Thymus (tissue), 11 donors: ENCODE data around the gene TBC1D1. TPM values are rescaled to one million over a fixed set of nuclear protein-coding genes. Genes with fewer than 3 reads are reported as not detected.

ENCODE experiments used
- DNase-seq, 9 donors: peaks; one replicate each; pipeline ENCODE4 v3.0.0-alpha.2; 2013; ENCODE audit warnings: low spot score in 9 of 9, low read depth in 6 of 9, missing footprints in 1 of 9
- H3K27ac ChIP-seq, 2 donors: one replicate each; pipeline ENCODE4 v1.5.1; 2013; ENCODE audit warnings: control low read depth in 1 of 2, low read depth in 1 of 2, low read length in 1 of 2, mild to moderate bottlenecking in 1 of 2, moderate library complexity in 1 of 2
- H3K27me3 ChIP-seq, 2 donors: one replicate each; pipeline ENCODE4 v1.5.1; 2013; ENCODE audit warnings: low read length in 1 of 2; ENCODE audit not compliant: control insufficient read depth in 2 of 2, insufficient read depth in 1 of 2
- H3K36me3 ChIP-seq, 2 donors: one replicate each; pipeline ENCODE4 v1.5.1; 2013; ENCODE audit warnings: low read length in 1 of 2, mild to moderate bottlenecking in 1 of 2, moderate library complexity in 1 of 2; ENCODE audit not compliant: control insufficient read depth in 2 of 2, insufficient read depth in 2 of 2
- H3K4me1 ChIP-seq, 2 donors: one replicate each; pipeline ENCODE4 v1.5.1; 2013; ENCODE audit warnings: low read length in 2 of 2; ENCODE audit not compliant: control insufficient read depth in 2 of 2, insufficient read depth in 2 of 2
- H3K4me3 ChIP-seq, 2 donors: one replicate each; pipeline ENCODE4 v1.5.1; 2013; ENCODE audit warnings: low read length in 2 of 2, control low read depth in 1 of 2, mild to moderate bottlenecking in 1 of 2
- H3K9me3 ChIP-seq, 2 donors: one replicate each; pipeline ENCODE4 v1.5.1; 2013; ENCODE audit warnings: low read length in 1 of 2, mild to moderate bottlenecking in 1 of 2; ENCODE audit not compliant: control insufficient read depth in 2 of 2, insufficient read depth in 1 of 2
- whole genome bisulfite sequencing: extraction: QIAGEN DNeasy Blood & Tissue Kit; methylation state at CpG from one replicate; pipeline ENCODE4 v1.1.7; 2013; 5-methylcytosine and 5-hydroxymethylcytosine counted together
- polyA plus RNA-seq: library from polyadenylated mRNA; stranded (reverse); fragments of 200-250 nt; gene quantifications from one replicate; pipeline ENCODE4 v1.2.3, GENCODE V29; 2013
- total RNA-seq: library from RNA; stranded (reverse); fragments of 120-200 nt; gene quantifications from one replicate; pipeline ENCODE4 v1.2.4, GENCODE V29; 2013
- donor health status: healthy.

TBC1D1 gene
- total and polyA plus RNA-seq, 2 donors, result 49.9 to 65.7 TPM

GRCh38 chr4:38105475-38106220 is 214.8 kb downstream of the TBC1D1 start:
- DNase-seq, result no peak
- Histone ChIP-seq H3K4me1 (no peaks in the 10 kb centered on the region), H3K9me3 (no peaks in the 10 kb centered on the region), H3K27me3 (no peaks in the 10 kb centered on the region), H3K27ac (peak overlapping the region in 1 of 2 donors; percentile 8), H3K4me3 (no peak overlapping the region), H3K36me3 (peaks cover 36 to 78% of the 10 kb centered on the region in 2 donors)
- WGBS, result 97% methylated on average over 7 of the region's 7 CpGs

GRCh38 chr4:38106311-38106710 is 215.4 kb downstream of the TBC1D1 start:
- no peak for DNase-seq
- H3K4me3 ChIP-seq, result no peak overlapping the region
- no peaks in the 10 kb centered on the region for H3K27me3 ChIP-seq
- WGBS, result 93% methylated on average over 4 of the region's 4 CpGs
- H3K4me1 ChIP-seq, result no peaks in the 10 kb centered on the region
- no peaks in the 10 kb centered on the region for H3K9me3 ChIP-seq
- H3K27ac ChIP-seq, result no peak overlapping the region
- H3K36me3 ChIP-seq, result peaks cover 36 to 72% of the 10 kb centered on the region in 2 donors

- no peaks in the 10 kb centered on the region for H3K9me3 ChIP-seq
- no peak overlapping the region for H3K27ac ChIP-seq
- no peak overlapping the region for H3K4me3 ChIP-seq
- DNase-seq, result no peak
- H3K36me3 ChIP-seq, result peaks cover 36 to 72% of the 10 kb centered on the region in 2 donors
- WGBS, result 95% methylated on average over 10 of the region's 10 CpGs
- H3K4me1 ChIP-seq, result no peaks in the 10 kb centered on the region
- no peaks in the 10 kb centered on the region for H3K27me3 ChIP-seq
These were observed 216.1 kb downstream of the TBC1D1 start for GRCh38 chr4:38106886-38107514.

GRCh38 chr4:38107818-38108217 is 216.9 kb downstream of the TBC1D1 start:
- Histone ChIP-seq H3K36me3 (peaks cover 36 to 70% of the 10 kb centered on the region in 2 donors), H3K4me3 (no peak overlapping the region), H3K4me1 (no peaks in the 10 kb centered on the region), H3K9me3 (no peaks in the 10 kb centered on the region), H3K27me3 (no peaks in the 10 kb centered on the region), H3K27ac (no peak overlapping the region)
- 98% methylated on average over 2 of the region's 2 CpGs for WGBS
- no peak for DNase-seq

GRCh38 chr4:38109370-38109769 is 218.5 kb downstream of the TBC1D1 start:
- Histone ChIP-seq H3K27me3 (no peaks in the 10 kb centered on the region), H3K27ac (no peak overlapping the region), H3K9me3 (no peaks in the 10 kb centered on the region), H3K36me3 (peaks cover 28 to 60% of the 10 kb centered on the region in 2 donors), H3K4me3 (no peak overlapping the region), H3K4me1 (peaks cover 0 to 3% of the 10 kb centered on the region in 2 donors)
- DNase-seq, result no peak
- 93% methylated on average over 3 of the region's 3 CpGs for WGBS

- H3K4me3 ChIP-seq, result no peak overlapping the region
- H3K36me3 ChIP-seq, result peaks cover 29 to 58% of the 10 kb centered on the region in 2 donors
- 94% methylated on average over 6 of the region's 6 CpGs for WGBS
- H3K4me1 ChIP-seq, result peaks cover 0 to 3% of the 10 kb centered on the region in 2 donors
- no peak overlapping the region for H3K27ac ChIP-seq
- no peaks in the 10 kb centered on the region for H3K9me3 ChIP-seq
- no peak for DNase-seq
- H3K27me3 ChIP-seq, result no peaks in the 10 kb centered on the region
These were observed 219.0 kb downstream of the TBC1D1 start for GRCh38 chr4:38109896-38110295.

GRCh38 chr4:38111024-38111423 is 220.1 kb downstream of the TBC1D1 start:
- WGBS, result 98% methylated on average over 7 of the region's 7 CpGs
- Histone ChIP-seq H3K4me3 (no peak overlapping the region), H3K27ac (no peak overlapping the region), H3K4me1 (peaks cover 0 to 3% of the 10 kb centered on the region in 2 donors), H3K9me3 (no peaks in the 10 kb centered on the region), H3K27me3 (no peaks in the 10 kb centered on the region), H3K36me3 (peaks cover 27 to 52% of the 10 kb centered on the region in 2 donors)
- DNase-seq, result no peak

- Histone ChIP-seq H3K36me3 (peaks cover 26 to 53% of the 10 kb centered on the region in 2 donors), H3K9me3 (no peaks in the 10 kb centered on the region), H3K4me3 (no peak overlapping the region), H3K4me1 (peaks cover 0 to 3% of the 10 kb centered on the region in 2 donors), H3K27ac (no peak overlapping the region), H3K27me3 (no peaks in the 10 kb centered on the region)
- WGBS, result 96% methylated on average over 4 of the region's 4 CpGs
- DNase-seq, result no peak
These were observed 220.8 kb downstream of the TBC1D1 start for GRCh38 chr4:38111717-38112116.

GRCh38 chr4:38113132-38113531 is 222.2 kb downstream of the TBC1D1 start:
- no peak for DNase-seq
- Histone ChIP-seq H3K9me3 (no peaks in the 10 kb centered on the region), H3K27me3 (no peaks in the 10 kb centered on the region), H3K4me3 (no peak overlapping the region), H3K27ac (no peak overlapping the region), H3K36me3 (peaks cover 20 to 52% of the 10 kb centered on the region in 2 donors), H3K4me1 (peaks cover 0 to 3% of the 10 kb centered on the region in 2 donors)
- WGBS, result 98% methylated on average over 4 of the region's 4 CpGs
